ENCODE results near the gene RERG.

- TF ChIP-seq POLR2A (IDR thresholded peaks at IDR 0.05; ENCODE audit: low read length) (no peak), GATA1 (IDR thresholded peaks at IDR 0.05; ENCODE audit: low read depth, low read length) (no peak)
Observed at GRCh38 chr12:15114501-15114900, 106.7 kb downstream of the RERG start.
